SK-N-SH (cell line): ENCODE data around the gene EGF. TPM values are rescaled to one million over a fixed set of nuclear protein-coding genes. Genes with fewer than 3 reads are reported as not detected.

Experiments used
- CTCF ChIA-PET: fragments of 300-600, 350-600 bp; formaldehyde crosslinking; extraction: SDS; loops from one replicate; lab custom pipeline; 2021; lab: Yijun Ruan, JAX
- POLR2A ChIA-PET: fragments of 350-600 bp; sonication (Branson Sonifier 250); formaldehyde crosslinking; extraction: SDS; loops from one replicate; lab custom pipeline; 2020; ENCODE audit warnings: antibody characterized with exemption, inconsistent platforms; lab: Yijun Ruan, JAX
- DNase-seq: peaks from one replicate; pipeline ENCODE4 v3.0.0; 2012
- H2AFZ ChIP-seq: fragments of 200-600 bp; sonication (generic); 2 replicates; pipeline ENCODE4 v1.8.1; 2016; ENCODE audit warnings: antibody characterized with exemption, mild to moderate bottlenecking, low read depth
- H3F3A ChIP-seq: fragments of 200-600 bp; sonication (generic); replicated peaks from 2 replicates; pipeline ENCODE3; 2016; ENCODE audit warnings: antibody characterized with exemption, mild to moderate bottlenecking; ENCODE audit not compliant: insufficient read depth
- H3K27ac ChIP-seq, 2 experiments: fragments of 200-500 bp in 1 of 2; fragments of 200-600 bp in 1 of 2; sonication (Bioruptor generic) in 1 of 2; sonication (generic), shearing (Covaris generic) in 1 of 2; 2 replicates each; pipeline versions ENCODE4 v1.5.1 to v1.6.1; 2014 to 2016; ENCODE audit warnings: low read depth in 2 of 2, inconsistent platforms in 1 of 2, low read length in 1 of 2, mild to moderate bottlenecking in 1 of 2, mixed read lengths in 1 of 2
- H3K27me3 ChIP-seq: fragments of 200-600 bp; sonication (generic), shearing (Covaris generic); 2 replicates; pipeline ENCODE4 v1.6.1; 2016; ENCODE audit warnings: mixed run types; ENCODE audit not compliant: insufficient read depth
- H3K36me3 ChIP-seq, 2 experiments: fragments of 200-500 bp in 1 of 2; fragments of 200-600 bp in 1 of 2; sonication (Bioruptor generic) in 1 of 2; sonication (generic) in 1 of 2; replicated peaks in 1 of 2; 2 replicates each; pipeline versions ENCODE3 to v1.5.1; 2014 to 2016; ENCODE audit warnings: low read length in 1 of 2, mild to moderate bottlenecking in 1 of 2; ENCODE audit not compliant: insufficient read depth in 2 of 2, control insufficient read depth in 1 of 2
- H3K4me1 ChIP-seq, 2 experiments: fragments of 200-500 bp in 1 of 2; fragments of 200-600 bp in 1 of 2; sonication (Bioruptor generic) in 1 of 2; sonication (generic), shearing (Covaris generic) in 1 of 2; 2 replicates each; pipeline versions ENCODE4 v1.5.1 to v1.6.1; 2014 to 2016; ENCODE audit warnings: low read depth in 1 of 2, low read length in 1 of 2, mixed run types in 1 of 2; ENCODE audit not compliant: insufficient read depth in 2 of 2, control insufficient read depth in 1 of 2
- H3K4me2 ChIP-seq: fragments of 200-600 bp; sonication (generic), shearing (Covaris generic); 2 replicates; pipeline ENCODE4 v1.6.1; 2017; ENCODE audit warnings: mixed run types
- H3K4me3 ChIP-seq, 2 experiments: fragments of 200-500 bp in 1 of 2; fragments of 200-600 bp in 1 of 2; sonication (Bioruptor generic) in 1 of 2; sonication (generic), shearing (Covaris generic) in 1 of 2; 2 replicates each; pipeline versions ENCODE4 v1.5.1 to v1.8.1; 2014 to 2016; ENCODE audit warnings: low read depth in 2 of 2, inconsistent platforms in 1 of 2, low read length in 1 of 2, mild to moderate bottlenecking in 1 of 2, mixed read lengths in 1 of 2, moderate library complexity in 1 of 2
- H3K79me2 ChIP-seq: fragments of 200-600 bp; sonication (generic); 2 replicates; pipeline ENCODE4 v1.8.1; 2017; ENCODE audit warnings: mild to moderate bottlenecking; ENCODE audit not compliant: insufficient read depth
- H3K9ac ChIP-seq: fragments of 200-600 bp; sonication (generic); 2 replicates; pipeline ENCODE4 v1.6.1; 2017; ENCODE audit warnings: mixed run types
- H3K9me2 ChIP-seq: fragments of 200-600 bp; sonication (generic); 2 replicates; pipeline ENCODE4 v1.6.1; 2017; ENCODE audit warnings: mixed run types
- H3K9me3 ChIP-seq: fragments of 200-600 bp; sonication (generic); 2 replicates; pipeline ENCODE4 v1.6.1; 2017; ENCODE audit warnings: mixed run types, mild to moderate bottlenecking, moderate library complexity
- H4K20me1 ChIP-seq: fragments of 200-600 bp; sonication (generic); 2 replicates; pipeline ENCODE4 v1.6.1; 2017; ENCODE audit warnings: mild to moderate bottlenecking, mixed run types; ENCODE audit not compliant: insufficient read depth
- CHD2 ChIP-seq: fragments of 150-350 bp; IDR thresholded peaks from 2 replicates; pipeline ENCODE4 v1.6.1; 2018; ENCODE audit warnings: low read length; ENCODE audit not compliant: partially characterized antibody
- ELF1 ChIP-seq: IDR thresholded peaks from 2 replicates; pipeline ENCODE4 v1.4.0; 2012
- EP300 ChIP-seq, 2 experiments: IDR thresholded peaks; 2 replicates each; pipeline versions ENCODE4 v1.4.0 to v1.6.1; 2012; ENCODE audit warnings: borderline replicate concordance in 1 of 2, low read depth in 1 of 2, low read length in 1 of 2
- GABPA ChIP-seq: IDR thresholded peaks from 2 replicates; pipeline ENCODE4 v1.4.0; 2012; ENCODE audit warnings: low read depth, mild to moderate bottlenecking
- RAD21 ChIP-seq: IDR thresholded peaks from 2 replicates; pipeline ENCODE4 v1.6.1; 2012; ENCODE audit warnings: mild to moderate bottlenecking, low read length
- RCOR1 ChIP-seq: fragments of 150-350 bp; IDR thresholded peaks from 2 replicates; pipeline ENCODE4 v1.6.1; 2017; ENCODE audit warnings: antibody characterized with exemption, low read length
- RFX5 ChIP-seq: IDR thresholded peaks from 2 replicates; pipeline ENCODE4 v1.6.1; 2012; ENCODE audit warnings: mild to moderate bottlenecking, improper control_type of control experiment, low read length
- SIN3A ChIP-seq: IDR thresholded peaks from 2 replicates; pipeline ENCODE4 v1.6.1; 2012; ENCODE audit warnings: low read depth, mild to moderate bottlenecking, low read length, moderate library complexity, borderline replicate concordance
- SMC3 ChIP-seq: IDR thresholded peaks from 2 replicates; pipeline ENCODE4 v1.6.1; 2012; ENCODE audit warnings: low read depth, low read length, improper control_type of control experiment
- YY1 ChIP-seq: IDR thresholded peaks from 2 replicates; pipeline ENCODE4 v1.4.0; 2012; ENCODE audit warnings: low read depth, mild to moderate bottlenecking
- WGBS: methylation state at CpG from one replicate; pipeline ENCODE4 v1.1.6; 2017; ENCODE audit warnings: low lambda C conversion rate; 5-methylcytosine and 5-hydroxymethylcytosine counted together
- polyA plus RNA-seq, 3 experiments: library from polyadenylated mRNA; depleted of rRNA; stranded (reverse); fragments of >200 nt; gene quantifications; 2 replicates each; pipeline ENCODE4 v1.2.3, GENCODE V29; 2012
- TF ChIP-seq, protein P1 (sequence below): IDR thresholded peaks from 2 replicates; pipeline ENCODE4; 2012
- TF ChIP-seq, protein P2 (sequence below): fragments of 200-600 bp; sonication (generic); IDR thresholded peaks from 2 replicates; pipeline ENCODE4 v1.6.1; 2017; ENCODE audit warnings: antibody characterized with exemption, mild to moderate bottlenecking, moderate library complexity
- TF ChIP-seq, protein P3 (sequence below): IDR thresholded peaks from 2 replicates; pipeline ENCODE4 v1.4.0; 2012; ENCODE audit warnings: low read depth, borderline replicate concordance
- TF ChIP-seq, protein P4 (sequence below): fragments of 150-350 bp; IDR thresholded peaks from 2 replicates; pipeline ENCODE4 v1.6.1; 2016; ENCODE audit warnings: mild to moderate bottlenecking, low read depth, low read length
- TF ChIP-seq, protein P5 (sequence below): fragments of 150-350 bp; IDR thresholded peaks from 2 replicates; pipeline ENCODE4 v1.6.1; 2017; ENCODE audit warnings: antibody characterized with exemption, low read length, low read depth, borderline replicate concordance

EGF gene
- 0.89 and 2.4 TPM in 2 replicates for polyA plus RNA-seq (2012; rRNA removed)
- polyA plus RNA-seq (2012; cell fraction: cytosol; rRNA removed): 1.5 and 2.1 TPM in 2 replicates
- 1.3 and 2.8 TPM in 2 replicates for polyA plus RNA-seq (2012; cell fraction: nucleus; rRNA removed)

DNA sequence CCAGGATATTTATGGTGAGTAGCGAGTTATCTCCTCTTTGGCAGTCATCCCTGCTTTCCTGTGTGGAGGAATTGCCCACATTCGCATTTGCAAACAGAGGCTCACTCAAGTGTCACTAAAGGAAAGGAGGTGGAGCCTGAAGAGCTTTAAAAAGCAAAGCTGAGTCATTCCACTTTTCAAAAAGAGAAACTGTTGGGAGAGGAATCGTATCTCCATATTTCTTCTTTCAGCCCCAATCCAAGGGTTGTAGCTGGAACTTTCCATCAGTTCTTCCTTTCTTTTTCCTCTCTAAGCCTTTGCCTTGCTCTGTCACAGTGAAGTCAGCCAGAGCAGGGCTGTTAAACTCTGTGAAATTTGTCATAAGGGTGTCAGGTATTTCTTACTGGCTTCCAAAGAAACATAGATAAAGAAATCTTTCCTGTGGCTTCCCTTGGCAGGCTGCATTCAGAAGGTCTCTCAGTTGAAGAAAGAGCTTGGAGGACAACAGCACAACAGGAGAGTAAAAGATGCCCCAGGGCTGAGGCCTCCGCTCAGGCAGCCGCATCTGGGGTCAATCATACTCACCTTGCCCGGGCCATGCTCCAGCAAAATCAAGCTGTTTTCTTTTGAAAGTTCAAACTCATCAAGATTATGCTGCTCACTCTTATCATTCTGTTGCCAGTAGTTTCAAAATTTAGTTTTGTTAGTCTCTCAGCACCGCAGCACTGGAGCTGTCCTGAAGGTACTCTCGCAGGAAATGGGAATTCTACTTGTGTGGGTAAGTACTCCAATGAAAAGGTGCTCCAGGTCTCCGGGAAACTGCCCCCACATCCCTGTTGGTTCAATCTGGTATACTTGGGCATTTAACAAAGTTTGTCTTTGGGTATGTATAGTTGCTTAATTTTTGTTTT is at the start of gene EGF:
Gene EGF, plus strand, starts transcription at position 178 of the 890 bp plus-strand sequence. Its CDS starts 453 bp downstream, at position 631.
- WGBS: 21% methylated on average over 9 of the region's 9 CpGs
- peak within 1 kb of the TSS in 1 of 2 experiments; percentile 44; a peak in 2 of 4 replicates for H3K4me3 ChIP-seq
- H3K79me2 ChIP-seq: no peaks in the 10 kb centered on the region
- CTCF ChIA-PET: no interaction called here
- H4K20me1 ChIP-seq: no peaks in the 10 kb centered on the region
- peaks cover 11% of the 10 kb centered on the region; the same call in 1 of the 2 replicates for H3K27me3 ChIP-seq
- TF ChIP-seq, protein P1, sequence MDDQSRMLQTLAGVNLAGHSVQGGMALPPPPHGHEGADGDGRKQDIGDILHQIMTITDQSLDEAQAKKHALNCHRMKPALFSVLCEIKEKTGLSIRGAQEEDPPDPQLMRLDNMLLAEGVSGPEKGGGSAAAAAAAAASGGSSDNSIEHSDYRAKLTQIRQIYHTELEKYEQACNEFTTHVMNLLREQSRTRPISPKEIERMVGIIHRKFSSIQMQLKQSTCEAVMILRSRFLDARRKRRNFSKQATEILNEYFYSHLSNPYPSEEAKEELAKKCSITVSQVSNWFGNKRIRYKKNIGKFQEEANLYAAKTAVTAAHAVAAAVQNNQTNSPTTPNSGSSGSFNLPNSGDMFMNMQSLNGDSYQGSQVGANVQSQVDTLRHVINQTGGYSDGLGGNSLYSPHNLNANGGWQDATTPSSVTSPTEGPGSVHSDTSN: no peak
- TF ChIP-seq GABPA: no peak
- TF ChIP-seq, protein P2, sequence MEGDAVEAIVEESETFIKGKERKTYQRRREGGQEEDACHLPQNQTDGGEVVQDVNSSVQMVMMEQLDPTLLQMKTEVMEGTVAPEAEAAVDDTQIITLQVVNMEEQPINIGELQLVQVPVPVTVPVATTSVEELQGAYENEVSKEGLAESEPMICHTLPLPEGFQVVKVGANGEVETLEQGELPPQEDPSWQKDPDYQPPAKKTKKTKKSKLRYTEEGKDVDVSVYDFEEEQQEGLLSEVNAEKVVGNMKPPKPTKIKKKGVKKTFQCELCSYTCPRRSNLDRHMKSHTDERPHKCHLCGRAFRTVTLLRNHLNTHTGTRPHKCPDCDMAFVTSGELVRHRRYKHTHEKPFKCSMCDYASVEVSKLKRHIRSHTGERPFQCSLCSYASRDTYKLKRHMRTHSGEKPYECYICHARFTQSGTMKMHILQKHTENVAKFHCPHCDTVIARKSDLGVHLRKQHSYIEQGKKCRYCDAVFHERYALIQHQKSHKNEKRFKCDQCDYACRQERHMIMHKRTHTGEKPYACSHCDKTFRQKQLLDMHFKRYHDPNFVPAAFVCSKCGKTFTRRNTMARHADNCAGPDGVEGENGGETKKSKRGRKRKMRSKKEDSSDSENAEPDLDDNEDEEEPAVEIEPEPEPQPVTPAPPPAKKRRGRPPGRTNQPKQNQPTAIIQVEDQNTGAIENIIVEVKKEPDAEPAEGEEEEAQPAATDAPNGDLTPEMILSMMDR: no peak
- TF ChIP-seq, protein P3, sequence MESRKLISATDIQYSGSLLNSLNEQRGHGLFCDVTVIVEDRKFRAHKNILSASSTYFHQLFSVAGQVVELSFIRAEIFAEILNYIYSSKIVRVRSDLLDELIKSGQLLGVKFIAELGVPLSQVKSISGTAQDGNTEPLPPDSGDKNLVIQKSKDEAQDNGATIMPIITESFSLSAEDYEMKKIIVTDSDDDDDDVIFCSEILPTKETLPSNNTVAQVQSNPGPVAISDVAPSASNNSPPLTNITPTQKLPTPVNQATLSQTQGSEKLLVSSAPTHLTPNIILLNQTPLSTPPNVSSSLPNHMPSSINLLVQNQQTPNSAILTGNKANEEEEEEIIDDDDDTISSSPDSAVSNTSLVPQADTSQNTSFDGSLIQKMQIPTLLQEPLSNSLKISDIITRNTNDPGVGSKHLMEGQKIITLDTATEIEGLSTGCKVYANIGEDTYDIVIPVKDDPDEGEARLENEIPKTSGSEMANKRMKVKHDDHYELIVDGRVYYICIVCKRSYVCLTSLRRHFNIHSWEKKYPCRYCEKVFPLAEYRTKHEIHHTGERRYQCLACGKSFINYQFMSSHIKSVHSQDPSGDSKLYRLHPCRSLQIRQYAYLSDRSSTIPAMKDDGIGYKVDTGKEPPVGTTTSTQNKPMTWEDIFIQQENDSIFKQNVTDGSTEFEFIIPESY: no peak
- TF ChIP-seq YY1: no peak
- TF ChIP-seq RCOR1: no peak
- TF ChIP-seq ELF1: no peak
- no peak for TF ChIP-seq SIN3A
- no peak for TF ChIP-seq CHD2
- TF ChIP-seq RAD21: no peak
- TF ChIP-seq, protein P4, sequence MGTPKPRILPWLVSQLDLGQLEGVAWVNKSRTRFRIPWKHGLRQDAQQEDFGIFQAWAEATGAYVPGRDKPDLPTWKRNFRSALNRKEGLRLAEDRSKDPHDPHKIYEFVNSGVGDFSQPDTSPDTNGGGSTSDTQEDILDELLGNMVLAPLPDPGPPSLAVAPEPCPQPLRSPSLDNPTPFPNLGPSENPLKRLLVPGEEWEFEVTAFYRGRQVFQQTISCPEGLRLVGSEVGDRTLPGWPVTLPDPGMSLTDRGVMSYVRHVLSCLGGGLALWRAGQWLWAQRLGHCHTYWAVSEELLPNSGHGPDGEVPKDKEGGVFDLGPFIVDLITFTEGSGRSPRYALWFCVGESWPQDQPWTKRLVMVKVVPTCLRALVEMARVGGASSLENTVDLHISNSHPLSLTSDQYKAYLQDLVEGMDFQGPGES: no peak
- TF ChIP-seq RFX5: no peak
- no peak for TF ChIP-seq SMC3
- no peak for TF ChIP-seq EP300 (IDR thresholded peaks at IDR 0.05; ENCODE audit: borderline replicate concordance in 1 of 2, low read depth in 1 of 2, low read length in 1 of 2)
- TF ChIP-seq, protein P5, sequence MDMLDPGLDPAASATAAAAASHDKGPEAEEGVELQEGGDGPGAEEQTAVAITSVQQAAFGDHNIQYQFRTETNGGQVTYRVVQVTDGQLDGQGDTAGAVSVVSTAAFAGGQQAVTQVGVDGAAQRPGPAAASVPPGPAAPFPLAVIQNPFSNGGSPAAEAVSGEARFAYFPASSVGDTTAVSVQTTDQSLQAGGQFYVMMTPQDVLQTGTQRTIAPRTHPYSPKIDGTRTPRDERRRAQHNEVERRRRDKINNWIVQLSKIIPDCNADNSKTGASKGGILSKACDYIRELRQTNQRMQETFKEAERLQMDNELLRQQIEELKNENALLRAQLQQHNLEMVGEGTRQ: no peak
- TF ChIP-seq, all 33 proteins: peak for 0
- Histone ChIP-seq H3K4me1 (no peaks in the 10 kb centered on the region), H3K9me2 (no peaks in the 10 kb centered on the region), H2AFZ (peak within 1 kb of the TSS; percentile 79), H3F3A (no peaks in the 10 kb centered on the region), H3K27ac (peak within 1 kb of the TSS in 1 of 2 experiments; percentile 37; a peak in 1 of 4 replicates), H3K36me3 (no peaks in the 10 kb centered on the region), H3K4me2 (peak within 1 kb of the TSS; percentile 53; the same call in 1 of the 2 replicates), H3K9ac (peak within 1 kb of the TSS; percentile 22; the same call in 1 of the 2 replicates), H3K9me3 (no peaks in the 10 kb centered on the region)
- DNase-seq: no peak
- POLR2A ChIA-PET: no interaction called here
